Neuron (in vitro differentiated cells): ENCODE data around the gene PHLDB1.

ENCODE experiments used
- H2AFZ ChIP-seq: one replicate; pipeline ENCODE4 v1.6.1; 2013; ENCODE audit warnings: low read depth, mild to moderate bottlenecking, inconsistent platforms, low read length, moderate library complexity
- H3K27me3 ChIP-seq: one replicate; pipeline ENCODE4 v1.6.1; 2013; ENCODE audit warnings: low read length; ENCODE audit not compliant: insufficient read depth
- H3K36me3 ChIP-seq: one replicate; pipeline ENCODE4 v1.6.1; 2013; ENCODE audit warnings: low read length; ENCODE audit not compliant: insufficient read depth
- H3K4me1 ChIP-seq: one replicate; pipeline ENCODE4 v1.6.1; 2013; ENCODE audit warnings: low read length; ENCODE audit not compliant: insufficient read depth
- H3K4me3 ChIP-seq: 2 replicates; pipeline ENCODE4 v1.5.1; 2013; ENCODE audit warnings: mild to moderate bottlenecking, low read length, moderate library complexity
- H3K9me3 ChIP-seq: one replicate; pipeline ENCODE4 v1.6.1; 2013; ENCODE audit warnings: low read length

Gene PHLDB1

DNA sequence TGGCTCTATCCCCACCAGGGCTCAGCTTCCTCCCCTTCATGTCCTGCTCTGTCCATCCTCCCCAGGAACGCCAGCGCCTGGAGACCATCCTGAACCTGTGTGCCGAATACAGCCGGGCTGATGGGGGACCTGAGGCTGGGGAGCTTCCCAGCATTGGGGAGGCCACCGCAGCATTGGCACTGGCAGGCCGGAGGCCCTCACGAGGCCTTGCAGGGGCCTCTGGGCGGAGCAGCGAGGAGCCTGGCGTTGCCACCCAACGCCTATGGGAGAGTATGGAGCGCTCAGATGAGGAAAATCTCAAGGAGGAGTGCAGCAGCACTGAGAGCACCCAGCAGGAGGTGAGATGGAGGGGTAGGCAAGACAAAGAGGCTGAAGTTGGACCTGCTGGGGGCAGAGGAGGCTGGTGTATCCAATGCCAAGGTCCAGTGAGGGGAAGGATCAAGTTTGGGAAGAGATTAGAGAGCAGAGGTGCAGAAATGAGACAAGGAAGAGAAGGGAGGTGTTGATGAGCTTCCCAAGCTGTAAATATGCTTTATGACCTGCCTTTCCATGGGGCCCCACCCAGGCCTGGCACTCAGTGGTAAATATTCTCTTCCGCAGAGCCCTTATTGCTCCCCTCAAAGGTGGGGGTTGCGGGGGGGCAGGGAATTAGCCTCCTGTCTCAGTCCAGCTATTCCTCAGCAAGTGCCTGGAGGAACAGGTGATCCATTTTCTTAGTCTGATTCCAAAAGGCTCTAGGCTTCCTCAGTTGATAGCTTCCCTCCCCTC is 23.9 kb downstream of the PHLDB1 start:
- no peaks in the 10 kb centered on the region for H3K4me1 ChIP-seq
- H3K4me3 ChIP-seq: no peak overlapping the region
- no peak overlapping the region for H2AFZ ChIP-seq
- H3K36me3 ChIP-seq: peaks cover 87% of the 10 kb centered on the region
- no peaks in the 10 kb centered on the region for H3K9me3 ChIP-seq
- no peaks in the 10 kb centered on the region for H3K27me3 ChIP-seq

DNA sequence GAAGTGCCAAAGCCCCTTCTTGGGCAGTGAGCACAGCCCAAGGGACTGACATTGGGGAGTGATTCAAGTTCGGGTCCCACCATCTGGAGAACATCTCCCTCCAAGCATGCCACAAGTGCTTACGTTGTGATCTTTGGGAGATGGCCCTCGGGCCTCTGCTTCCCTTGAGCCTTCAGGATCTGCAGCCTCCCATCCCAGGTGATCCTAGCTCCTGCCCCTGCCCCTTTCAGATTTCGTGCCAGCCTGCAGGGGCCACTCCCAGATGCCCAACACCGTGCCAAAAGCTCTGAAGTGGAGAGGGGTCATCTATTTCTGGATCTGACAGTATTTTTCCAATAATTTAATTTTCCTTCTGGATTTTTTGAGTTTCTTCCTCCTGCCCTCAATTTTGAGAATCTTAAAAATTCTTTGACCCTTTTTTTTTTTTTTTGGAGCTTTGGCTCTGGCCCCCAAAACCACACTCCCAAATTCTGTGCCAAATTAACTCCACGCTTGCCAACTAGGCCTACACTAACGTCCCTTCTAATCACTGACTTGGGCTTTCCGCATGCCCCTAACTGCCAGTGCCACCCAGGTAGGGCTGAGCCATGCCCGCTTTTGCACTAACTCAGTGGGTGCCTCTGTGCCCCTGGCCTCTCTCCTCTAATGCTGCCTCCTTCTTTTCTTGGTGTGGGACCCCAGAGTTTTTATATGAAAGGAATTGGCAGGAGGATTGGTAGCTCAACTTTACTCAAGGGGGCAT is 25.3 kb downstream of the PHLDB1 start:
- H2AFZ ChIP-seq: no peak overlapping the region
- no peaks in the 10 kb centered on the region for H3K27me3 ChIP-seq
- H3K4me1 ChIP-seq: no peaks in the 10 kb centered on the region
- peaks cover 85% of the 10 kb centered on the region for H3K36me3 ChIP-seq
- H3K4me3 ChIP-seq: no peak overlapping the region
- no peaks in the 10 kb centered on the region for H3K9me3 ChIP-seq

DNA sequence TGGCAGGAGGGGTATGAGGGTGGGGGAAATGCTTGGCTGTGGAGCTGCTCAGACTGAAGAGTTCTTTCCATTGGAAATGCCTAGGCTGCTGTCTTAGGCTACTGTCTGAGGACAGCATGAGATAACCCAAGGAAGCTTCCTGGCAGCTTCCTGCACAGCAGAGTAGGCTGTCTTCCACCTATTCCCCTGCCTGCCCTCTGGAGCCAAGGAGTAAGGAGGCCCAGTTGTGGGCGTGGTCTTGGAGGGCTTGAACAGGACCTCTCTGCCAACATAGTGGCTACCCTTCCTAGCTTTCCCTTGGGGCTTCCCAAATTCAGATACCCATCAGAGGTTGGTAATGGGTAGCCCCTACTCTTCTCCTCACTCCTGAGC is 25.9 kb downstream of the PHLDB1 start:
- Histone ChIP-seq H3K4me1 (no peaks in the 10 kb centered on the region), H3K27me3 (no peaks in the 10 kb centered on the region), H3K36me3 (peaks cover 85% of the 10 kb centered on the region), H2AFZ (no peak overlapping the region), H3K4me3 (no peak overlapping the region), H3K9me3 (no peaks in the 10 kb centered on the region)

DNA sequence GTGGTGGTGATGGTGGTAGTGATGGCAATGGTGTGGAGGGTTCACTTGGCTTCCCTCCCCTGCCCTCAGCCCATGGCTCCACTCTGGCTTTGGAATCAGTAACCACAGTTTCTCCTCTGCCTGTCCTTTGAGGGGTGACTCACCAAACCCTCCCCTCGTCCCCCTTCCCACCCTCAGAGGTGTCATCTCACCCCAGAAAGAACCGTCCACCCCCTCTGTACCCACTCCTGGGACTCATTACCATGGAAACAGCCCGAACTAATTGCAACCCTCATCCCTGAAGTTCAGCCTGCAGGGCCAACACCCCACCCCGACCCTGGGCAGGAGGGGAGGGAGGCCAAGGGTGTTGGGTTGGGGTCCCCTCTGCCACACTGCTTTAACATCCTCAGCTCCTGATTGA is 26.6 kb downstream of the PHLDB1 start:
- H3K4me1 ChIP-seq: no peaks in the 10 kb centered on the region
- no peak overlapping the region for H2AFZ ChIP-seq
- H3K36me3 ChIP-seq: peaks cover 85% of the 10 kb centered on the region
- H3K27me3 ChIP-seq: no peaks in the 10 kb centered on the region
- H3K4me3 ChIP-seq: no peak overlapping the region
- H3K9me3 ChIP-seq: no peaks in the 10 kb centered on the region

DNA sequence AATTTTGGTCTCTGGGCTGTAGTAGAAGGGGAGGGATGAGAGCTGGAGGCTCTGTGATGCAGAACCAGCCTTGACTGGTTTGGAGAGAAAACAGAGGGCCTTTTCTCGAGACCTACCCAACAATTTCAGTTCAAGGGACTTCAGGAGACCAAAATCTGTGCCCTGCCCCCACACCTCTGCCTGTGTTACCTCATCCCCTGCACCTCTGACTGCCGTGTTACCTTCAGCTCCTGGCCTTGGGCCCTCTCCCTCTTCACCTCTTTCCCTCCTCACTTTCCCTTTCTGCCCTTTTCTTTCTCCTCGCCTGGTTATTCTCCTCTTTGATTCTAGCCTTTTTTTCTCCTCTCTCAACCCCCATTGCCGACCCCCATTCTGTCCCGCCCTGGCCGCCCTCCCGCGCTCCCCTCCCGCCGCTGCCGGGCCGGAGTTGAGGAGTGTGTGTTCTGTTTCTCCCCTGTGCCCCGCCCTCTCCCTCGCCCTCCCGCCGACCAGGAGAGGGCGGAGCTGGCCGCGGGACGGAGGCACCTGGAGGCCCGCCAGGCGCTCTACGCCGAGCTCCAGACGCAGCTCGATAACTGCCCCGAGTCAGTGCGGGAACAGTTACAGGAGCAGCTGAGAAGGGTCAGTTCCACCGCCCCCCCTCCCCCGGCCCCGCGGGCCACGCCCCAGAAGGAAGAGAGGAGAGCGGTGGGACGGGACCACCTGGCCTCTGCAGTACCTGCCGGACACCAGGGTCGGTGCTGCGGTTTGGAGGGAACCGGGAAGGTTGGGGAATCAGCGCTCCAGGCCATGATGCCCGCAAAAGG is 27.2 kb downstream of the PHLDB1 start:
- no peaks in the 10 kb centered on the region for H3K4me1 ChIP-seq
- H3K36me3 ChIP-seq: peaks cover 83% of the 10 kb centered on the region
- no peak overlapping the region for H2AFZ ChIP-seq
- no peaks in the 10 kb centered on the region for H3K27me3 ChIP-seq
- H3K4me3 ChIP-seq: no peak overlapping the region
- H3K9me3 ChIP-seq: no peaks in the 10 kb centered on the region

DNA sequence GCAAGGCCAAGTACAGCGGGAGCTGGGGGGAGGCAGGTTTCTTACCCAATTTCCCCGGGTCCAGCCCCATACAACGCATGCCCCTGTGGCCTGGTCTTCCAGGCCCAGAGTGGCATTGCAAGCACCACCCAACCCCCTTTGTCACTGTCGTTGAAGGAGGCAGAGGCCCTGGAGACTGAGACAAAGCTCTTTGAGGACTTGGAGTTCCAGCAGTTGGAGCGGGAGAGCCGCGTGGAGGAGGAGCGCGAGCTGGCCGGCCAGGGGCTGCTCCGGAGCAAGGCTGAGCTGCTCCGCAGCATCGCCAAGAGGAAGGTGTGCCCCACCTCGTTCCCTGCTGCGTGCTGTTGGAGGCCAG is 27.8 kb downstream of the PHLDB1 start:
- Histone ChIP-seq H2AFZ (no peak overlapping the region), H3K9me3 (no peaks in the 10 kb centered on the region), H3K27me3 (no peaks in the 10 kb centered on the region), H3K36me3 (peaks cover 83% of the 10 kb centered on the region), H3K4me3 (no peak overlapping the region), H3K4me1 (no peaks in the 10 kb centered on the region)

DNA sequence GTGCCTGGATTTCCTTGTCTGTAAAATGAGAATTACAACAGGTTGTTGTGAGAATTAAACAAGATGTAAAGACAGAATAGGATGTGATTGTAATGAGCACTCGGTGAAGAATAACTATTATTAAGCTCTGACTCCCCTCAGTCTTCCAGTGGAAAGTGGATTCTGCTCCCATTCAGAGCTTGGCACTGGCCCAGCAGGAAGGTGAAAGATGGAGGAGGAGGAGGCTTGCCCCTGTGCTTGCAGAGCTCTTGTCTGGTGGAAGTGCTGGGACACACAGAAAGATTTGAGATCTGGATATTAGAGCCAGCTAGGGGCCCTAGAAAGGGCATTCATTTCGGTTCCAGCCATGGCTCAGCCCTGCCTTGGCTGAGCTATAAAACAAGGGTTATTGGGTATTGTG is 28.2 kb downstream of the PHLDB1 start:
- Histone ChIP-seq H3K4me3 (no peak overlapping the region), H3K36me3 (peaks cover 83% of the 10 kb centered on the region), H2AFZ (no peak overlapping the region), H3K4me1 (no peaks in the 10 kb centered on the region), H3K27me3 (no peaks in the 10 kb centered on the region), H3K9me3 (no peaks in the 10 kb centered on the region)

DNA sequence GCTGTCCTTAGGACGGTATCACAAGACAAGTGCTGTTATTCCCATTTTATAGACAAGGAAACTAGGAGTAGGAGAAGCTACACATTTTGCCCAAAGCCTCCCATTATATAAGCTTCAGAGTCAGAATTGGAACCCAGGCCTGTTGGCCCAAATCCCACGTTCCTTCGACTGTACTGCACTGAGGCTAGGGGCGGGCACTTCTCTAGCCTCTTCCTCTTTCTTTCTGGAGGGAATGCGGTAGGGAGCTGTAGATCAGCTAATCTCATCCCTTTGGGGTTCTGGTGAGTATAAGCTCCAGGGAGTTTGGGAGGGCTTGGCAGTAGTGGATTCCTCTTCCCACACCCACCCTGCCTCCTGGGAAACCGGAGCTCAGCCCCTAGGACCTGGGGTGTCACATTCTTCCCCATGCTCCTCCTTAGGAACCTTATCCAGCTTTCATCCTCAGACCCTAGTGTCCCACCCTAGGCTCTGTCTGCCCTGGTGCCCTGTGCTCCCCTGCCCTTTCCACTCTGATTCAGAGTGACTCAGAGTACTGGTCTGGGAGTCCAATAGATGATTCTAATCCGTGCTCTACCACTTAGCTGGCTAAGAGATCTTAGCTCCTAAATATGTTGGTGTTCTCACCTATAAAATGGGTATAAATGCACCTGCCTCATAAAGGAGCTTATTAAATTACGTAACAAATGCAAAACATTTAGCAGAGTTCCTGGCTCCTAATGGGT is 29.3 kb downstream of the PHLDB1 start:
- no peak overlapping the region for H2AFZ ChIP-seq
- no peak overlapping the region for H3K4me3 ChIP-seq
- H3K9me3 ChIP-seq: no peaks in the 10 kb centered on the region
- no peaks in the 10 kb centered on the region for H3K4me1 ChIP-seq
- peaks cover 84% of the 10 kb centered on the region for H3K36me3 ChIP-seq
- H3K27me3 ChIP-seq: no peaks in the 10 kb centered on the region

DNA sequence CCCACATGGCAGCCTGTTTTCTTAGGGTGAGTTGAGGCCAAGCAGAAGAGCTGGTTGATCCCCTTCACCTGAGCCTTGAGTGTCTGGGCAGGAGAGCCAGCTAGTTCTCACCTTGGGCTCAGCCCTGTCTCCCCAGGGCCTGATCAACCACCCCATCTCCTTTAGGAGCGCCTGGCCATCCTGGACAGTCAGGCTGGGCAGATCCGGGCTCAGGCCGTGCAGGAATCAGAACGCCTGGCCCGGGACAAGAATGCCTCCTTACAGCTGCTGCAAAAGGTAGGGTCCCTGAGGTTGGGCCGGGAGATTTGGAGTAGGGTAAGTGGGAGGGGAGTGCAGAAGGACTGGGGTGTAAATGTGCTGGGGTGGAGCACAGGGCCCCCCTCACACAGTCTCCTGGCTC is 31.3 kb downstream of the PHLDB1 start:
- no peaks in the 10 kb centered on the region for H3K9me3 ChIP-seq
- H3K36me3 ChIP-seq: peaks cover 85% of the 10 kb centered on the region
- no peak overlapping the region for H2AFZ ChIP-seq
- no peaks in the 10 kb centered on the region for H3K27me3 ChIP-seq
- H3K4me3 ChIP-seq: no peak overlapping the region
- no peaks in the 10 kb centered on the region for H3K4me1 ChIP-seq

DNA sequence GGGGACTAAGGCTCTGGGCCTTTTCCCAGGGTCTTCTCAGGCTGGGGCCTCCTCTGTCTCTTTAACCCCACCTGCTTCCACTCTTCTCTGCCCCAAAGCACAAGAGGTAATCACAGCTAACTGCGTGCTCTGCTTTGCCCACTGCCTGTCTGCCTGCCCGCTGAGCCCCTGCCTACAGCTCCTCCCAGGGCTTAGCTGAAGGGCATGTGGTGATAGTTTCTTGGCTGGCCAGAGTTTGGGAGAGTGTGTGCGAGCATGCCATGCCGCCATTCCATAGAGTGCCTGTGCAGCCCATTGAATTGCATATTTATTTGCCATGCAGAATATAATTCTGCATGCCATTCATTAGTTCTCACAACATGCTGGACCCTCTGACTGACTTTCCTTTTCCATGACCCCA is 32.5 kb downstream of the PHLDB1 start:
- H3K4me3 ChIP-seq: no peak overlapping the region
- no peaks in the 10 kb centered on the region for H3K9me3 ChIP-seq
- no peaks in the 10 kb centered on the region for H3K27me3 ChIP-seq
- H3K36me3 ChIP-seq: peaks cover 88% of the 10 kb centered on the region
- no peak overlapping the region for H2AFZ ChIP-seq
- no peaks in the 10 kb centered on the region for H3K4me1 ChIP-seq

DNA sequence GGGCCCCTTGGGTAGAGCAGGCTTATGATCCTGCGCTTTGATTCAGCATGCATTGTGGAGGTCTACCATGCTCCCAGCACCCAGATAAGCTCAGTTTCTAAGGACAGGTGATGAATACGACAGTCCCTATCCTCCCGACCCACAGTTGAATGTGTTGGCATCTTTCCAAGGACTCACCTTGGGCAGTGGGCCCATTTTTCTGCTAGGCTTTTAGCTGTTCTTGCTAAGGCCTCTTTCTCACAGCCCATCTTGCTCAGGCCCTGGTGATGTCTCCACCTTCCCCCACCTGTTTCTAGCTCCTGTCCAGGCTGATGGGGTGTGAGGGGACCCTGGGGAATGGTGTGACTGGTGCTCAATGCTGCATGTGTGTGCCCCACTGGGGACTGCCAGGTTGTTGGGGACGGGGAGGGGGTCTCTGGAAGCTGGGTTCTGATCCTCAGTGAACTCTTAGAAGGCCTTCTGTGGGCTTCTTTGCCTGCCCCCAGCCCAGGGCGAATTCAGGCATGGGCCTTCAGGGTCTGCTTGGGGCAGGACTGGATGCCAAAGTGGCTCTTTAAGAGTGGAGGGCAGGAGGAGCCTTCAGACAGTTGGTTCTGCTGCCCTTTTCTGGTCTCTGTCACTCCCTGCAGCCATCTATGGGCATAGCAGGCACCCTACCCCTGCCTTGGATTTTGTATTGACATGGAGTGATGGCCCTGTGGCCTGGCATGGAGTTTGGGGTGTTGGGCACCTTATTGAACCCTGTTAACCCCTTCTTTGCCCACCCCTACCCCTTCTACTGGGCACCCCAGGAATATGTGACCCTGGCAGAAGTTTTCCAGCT is 33.1 kb downstream of the PHLDB1 start:
- no peaks in the 10 kb centered on the region for H3K9me3 ChIP-seq
- no peaks in the 10 kb centered on the region for H3K4me1 ChIP-seq
- H2AFZ ChIP-seq: no peak overlapping the region
- no peak overlapping the region for H3K4me3 ChIP-seq
- no peaks in the 10 kb centered on the region for H3K27me3 ChIP-seq
- H3K36me3 ChIP-seq: peaks cover 90% of the 10 kb centered on the region

DNA sequence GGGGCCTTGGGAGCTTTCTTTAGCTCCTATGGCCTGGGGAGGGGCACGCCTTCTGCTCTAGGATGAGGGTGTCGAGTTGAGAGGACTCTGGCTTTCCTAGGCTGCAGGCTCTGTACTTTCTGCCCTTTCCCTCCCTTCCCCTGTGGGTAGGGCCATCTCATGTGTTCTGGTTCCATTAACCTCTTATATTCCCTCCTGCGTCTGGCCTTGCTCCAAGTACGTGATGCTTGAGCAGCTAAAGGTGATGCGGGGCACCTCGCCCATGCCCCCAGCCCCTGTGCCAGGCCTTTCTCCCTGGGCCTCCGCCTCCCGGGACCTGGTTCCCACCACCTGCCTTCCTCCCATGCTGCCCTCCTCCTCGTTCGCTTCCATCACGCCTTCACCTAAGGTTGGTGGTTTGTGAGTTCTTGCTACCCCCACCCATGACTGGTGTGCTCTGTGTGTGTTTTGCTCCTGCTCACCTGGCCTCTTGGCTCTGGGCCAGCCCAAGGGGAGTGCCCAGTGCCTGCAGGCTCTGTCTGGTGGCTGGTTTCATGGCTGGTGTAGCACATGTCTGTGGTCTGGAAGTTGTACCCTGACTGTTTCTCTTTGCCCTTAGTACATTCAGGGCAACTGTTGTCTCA is 34.1 kb downstream of the PHLDB1 start:
- Histone ChIP-seq H3K27me3 (no peaks in the 10 kb centered on the region), H3K9me3 (no peaks in the 10 kb centered on the region), H3K36me3 (peaks cover 86% of the 10 kb centered on the region), H3K4me3 (no peak overlapping the region), H3K4me1 (no peaks in the 10 kb centered on the region), H2AFZ (no peak overlapping the region)
